Trophoblast cell (in vitro differentiated cells and primary cell): ENCODE data around the gene COL23A1.

Experiments used
- DNase-seq, 2 donors: peaks; one replicate each; pipeline ENCODE4 v3.0.0-alpha.2; 2016
- H2AFZ ChIP-seq: 2 replicates; pipeline ENCODE4 v1.6.1; 2013; ENCODE audit warnings: low read length, moderate library complexity, mild to moderate bottlenecking; ENCODE audit not compliant: insufficient read depth, poor library complexity
- H2AK5ac ChIP-seq: 2 replicates; pipeline ENCODE4 v1.6.1; 2013; ENCODE audit warnings: mild to moderate bottlenecking, low read length
- H2BK120ac ChIP-seq: 2 replicates; pipeline ENCODE4 v1.6.1; 2013; ENCODE audit warnings: low read length, mild to moderate bottlenecking, moderate library complexity; ENCODE audit not compliant: insufficient read depth, poor library complexity
- H2BK12ac ChIP-seq: 2 replicates; pipeline ENCODE4 v1.6.1; 2013; ENCODE audit warnings: mild to moderate bottlenecking, low read length, moderate library complexity
- H2BK5ac ChIP-seq: 2 replicates; pipeline ENCODE4 v1.6.1; 2013; ENCODE audit warnings: low read length, low read depth, moderate library complexity, mild to moderate bottlenecking; ENCODE audit not compliant: poor library complexity
- H3K14ac ChIP-seq: 2 replicates; pipeline ENCODE4 v1.6.1; 2013; ENCODE audit warnings: mild to moderate bottlenecking, low read length
- H3K18ac ChIP-seq: 2 replicates; pipeline ENCODE4 v1.6.1; 2013; ENCODE audit warnings: mild to moderate bottlenecking, low read length
- H3K23ac ChIP-seq: 2 replicates; pipeline ENCODE4 v1.6.1; 2013; ENCODE audit warnings: low read length
- H3K27ac ChIP-seq: 2 replicates; pipeline ENCODE4 v1.5.1; 2013; ENCODE audit warnings: low read depth, mild to moderate bottlenecking, inconsistent platforms, low read length, moderate library complexity
- H3K27me3 ChIP-seq: 2 replicates; pipeline ENCODE4 v1.6.1; 2013; ENCODE audit warnings: inconsistent platforms, mild to moderate bottlenecking, low read length, moderate library complexity; ENCODE audit not compliant: insufficient read depth
- H3K36me3 ChIP-seq, 2 experiments: 1 replicate in 1 of 2; 2 replicates in 1 of 2; pipeline ENCODE4 v1.6.1; 2013; ENCODE audit warnings: low read length in 2 of 2, mild to moderate bottlenecking in 2 of 2, moderate library complexity in 1 of 2; ENCODE audit not compliant: insufficient read depth in 2 of 2, control insufficient read depth in 1 of 2
- H3K4ac ChIP-seq: 2 replicates; pipeline ENCODE4 v1.6.1; 2013; ENCODE audit warnings: low read depth, mild to moderate bottlenecking, low read length, moderate library complexity
- H3K4me1 ChIP-seq, 2 experiments: 1 replicate in 1 of 2; 2 replicates in 1 of 2; pipeline ENCODE4 v1.6.1; 2013; ENCODE audit warnings: low read length in 2 of 2, mild to moderate bottlenecking in 2 of 2, moderate library complexity in 1 of 2; ENCODE audit not compliant: insufficient read depth in 2 of 2, control insufficient read depth in 1 of 2
- H3K4me2 ChIP-seq: 2 replicates; pipeline ENCODE4 v1.6.1; 2013; ENCODE audit warnings: inconsistent platforms, mild to moderate bottlenecking, low read length, moderate library complexity
- H3K4me3 ChIP-seq: 2 replicates; pipeline ENCODE4 v1.5.1; 2013; ENCODE audit warnings: mild to moderate bottlenecking, low read depth, low read length, inconsistent platforms
- H3K79me1 ChIP-seq: one replicate; pipeline ENCODE4 v1.6.1; 2013; ENCODE audit warnings: low read length
- H3K79me2 ChIP-seq: 2 replicates; pipeline ENCODE4 v1.6.1; 2013; ENCODE audit warnings: low read length, mild to moderate bottlenecking; ENCODE audit not compliant: control insufficient read depth, insufficient read depth, poor library complexity
- H3K9ac ChIP-seq: 2 replicates; pipeline ENCODE4 v1.6.1; 2013; ENCODE audit warnings: mild to moderate bottlenecking, low read length
- H3K9me3 ChIP-seq: 2 replicates; pipeline ENCODE4 v1.6.1; 2013; ENCODE audit warnings: low read depth, mild to moderate bottlenecking, control low read depth, inconsistent platforms, low read length; ENCODE audit not compliant: insufficient read depth
- H4K12ac ChIP-seq: 2 replicates; pipeline ENCODE4 v1.6.1; 2013; ENCODE audit warnings: low read depth, mild to moderate bottlenecking, low read length, moderate library complexity
- H4K8ac ChIP-seq: 2 replicates; pipeline ENCODE4 v1.6.1; 2013; ENCODE audit warnings: low read depth, mild to moderate bottlenecking, low read length, moderate library complexity
- H4K91ac ChIP-seq: one replicate; pipeline ENCODE4 v1.6.1; 2013; ENCODE audit warnings: low read depth, mild to moderate bottlenecking, low read length, moderate library complexity
- WGBS: extraction: QIAGEN DNeasy Blood & Tissue Kit; methylation state at CpG from one replicate; pipeline ENCODE4 v1.1.7; 2013; ENCODE audit warnings: missing lambda C conversion rate; ENCODE audit not compliant: insufficient read length, insufficient coverage; ENCODE audit errors: extremely low coverage; 5-methylcytosine and 5-hydroxymethylcytosine counted together

COL23A1 gene

GRCh38 chr5:178429156-178429468, 161.1 kb downstream of the COL23A1 start:
- H3K4me1 ChIP-seq: peaks cover 6 to 8% of the 10 kb centered on the region in 2 experiments
- WGBS: no CpG with 5 or more reads among the region's 10 CpGs
- no peak overlapping the region for H2BK120ac ChIP-seq
- no peak overlapping the region for H3K4me2 ChIP-seq
- H3K4ac ChIP-seq: no peak overlapping the region
- H2AK5ac ChIP-seq: no peak overlapping the region
- H3K79me2 ChIP-seq: no peaks in the 10 kb centered on the region
- no peaks in the 10 kb centered on the region for H3K79me1 ChIP-seq
- no peaks in the 10 kb centered on the region for H3K36me3 ChIP-seq
- DNase-seq: no peak
- H4K91ac ChIP-seq: no peak overlapping the region
- no peak overlapping the region for H2BK5ac ChIP-seq
- no peak overlapping the region for H4K8ac ChIP-seq
- no peak overlapping the region for H3K18ac ChIP-seq
- no peak overlapping the region for H3K27ac ChIP-seq
- H3K14ac ChIP-seq: no peak overlapping the region
- H2AFZ ChIP-seq: no peak overlapping the region
- no peak overlapping the region for H3K4me3 ChIP-seq
- H3K9ac ChIP-seq: no peak overlapping the region
- peaks cover 2% of the 10 kb centered on the region for H3K9me3 ChIP-seq
- H2BK12ac ChIP-seq: no peak overlapping the region
- no peak overlapping the region for H4K12ac ChIP-seq
- H3K23ac ChIP-seq: no peak overlapping the region
- H3K27me3 ChIP-seq: no peaks in the 10 kb centered on the region

DNA sequence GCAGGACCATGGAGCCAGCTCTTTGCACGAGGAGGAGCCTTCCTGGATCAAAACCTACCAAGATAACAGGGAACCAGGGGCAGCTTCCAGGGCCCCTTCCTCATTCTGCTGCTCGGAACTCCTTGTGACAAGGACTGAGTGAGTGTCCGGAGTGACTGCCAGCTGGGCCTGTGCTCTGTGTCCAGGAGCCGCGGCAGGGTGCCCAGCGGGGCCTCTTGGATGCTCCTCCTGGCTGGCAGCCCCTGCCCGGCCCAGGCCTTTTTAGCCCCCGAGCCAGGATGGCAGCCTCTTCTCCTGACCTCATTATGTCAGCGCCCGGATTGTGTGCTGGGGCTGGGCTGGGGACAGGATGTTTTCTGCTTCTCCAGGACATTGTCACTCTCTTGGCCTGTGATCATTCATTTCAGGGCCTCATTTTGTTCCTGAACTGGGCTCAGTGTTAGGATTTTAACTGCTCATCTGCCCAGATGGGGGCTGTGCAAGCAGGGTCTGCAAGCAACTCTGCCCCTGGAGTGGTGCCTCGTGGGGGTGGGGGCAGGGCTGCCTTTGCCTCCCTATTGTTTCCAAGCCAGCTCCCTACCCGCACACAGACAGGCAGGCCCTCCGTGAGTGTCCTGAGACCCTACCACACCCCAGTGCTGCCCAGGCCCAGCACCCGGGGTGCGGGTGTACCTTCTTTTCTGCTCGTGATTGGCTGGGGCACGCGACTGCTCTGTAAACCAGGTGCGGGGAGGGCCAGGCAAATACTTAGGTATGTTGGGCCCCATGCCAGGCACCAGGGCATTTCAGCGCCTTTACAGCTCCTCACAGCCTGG, 161.6 kb downstream of the COL23A1 start:
- no CpG with 5 or more reads among the region's 20 CpGs for WGBS
- no peak for DNase-seq

DNA sequence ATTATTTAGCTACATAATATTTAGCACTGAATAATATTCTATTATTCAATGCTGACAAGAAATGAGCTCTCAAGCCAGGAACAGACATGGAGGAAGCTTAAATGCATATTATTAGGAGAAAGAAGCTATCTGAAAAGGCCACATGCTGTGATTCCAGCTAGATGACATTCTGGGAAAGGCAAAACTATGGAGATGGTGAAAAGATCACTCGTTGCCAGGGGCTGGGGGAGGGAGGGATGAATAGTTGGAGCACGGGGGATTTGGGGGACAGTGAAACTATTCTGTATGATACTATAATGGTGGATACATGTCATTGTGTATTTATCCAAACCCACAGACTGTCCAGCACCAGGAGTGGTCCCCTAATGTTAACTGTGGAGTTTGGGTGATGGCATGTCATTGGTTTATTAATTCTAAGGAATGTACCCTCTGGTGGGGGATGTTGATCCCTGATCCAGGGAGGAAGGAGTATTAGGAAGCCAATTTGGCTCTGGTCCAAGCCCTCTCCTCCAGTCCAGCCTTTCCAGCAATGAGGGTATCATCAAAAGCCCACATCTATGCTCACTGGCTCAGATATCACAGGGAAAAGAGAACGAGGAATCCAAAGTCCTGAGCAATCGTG, 162.5 kb downstream of the COL23A1 start:
- Histone ChIP-seq H3K27me3 (no peaks in the 10 kb centered on the region), H3K9me3 (peaks cover 2% of the 10 kb centered on the region), H3K79me2 (no peaks in the 10 kb centered on the region), H2BK12ac (no peak overlapping the region), H3K4ac (no peak overlapping the region), H4K91ac (no peak overlapping the region), H2BK5ac (no peak overlapping the region), H4K8ac (no peak overlapping the region), H3K4me2 (no peak overlapping the region), H3K14ac (no peak overlapping the region), H3K27ac (no peak overlapping the region), H4K12ac (no peak overlapping the region), H3K79me1 (no peaks in the 10 kb centered on the region), H3K4me3 (no peak overlapping the region), H2AK5ac (no peak overlapping the region), H3K18ac (no peak overlapping the region), H3K4me1 (peaks cover 6 to 9% of the 10 kb centered on the region in 2 experiments), H2BK120ac (no peak overlapping the region), H3K36me3 (no peaks in the 10 kb centered on the region), H3K23ac (no peak overlapping the region), H2AFZ (no peak overlapping the region), H3K9ac (no peak overlapping the region)
- WGBS: no CpG with 5 or more reads among the region's 4 CpGs
- peak in 1 of 2 donors; percentile 44 for DNase-seq

More for the DNA sequence above, 161.6 kb downstream of the COL23A1 start:
- no peak overlapping the region for H2BK12ac ChIP-seq
- H3K27ac ChIP-seq: no peak overlapping the region
- no peak overlapping the region for H4K8ac ChIP-seq
- no peak overlapping the region for H4K91ac ChIP-seq
- H3K79me1 ChIP-seq: no peaks in the 10 kb centered on the region
- H3K4me3 ChIP-seq: no peak overlapping the region
- no peak overlapping the region for H3K9ac ChIP-seq
- H2AK5ac ChIP-seq: peak overlapping the region; percentile 8
- H4K12ac ChIP-seq: no peak overlapping the region
- no peaks in the 10 kb centered on the region for H3K79me2 ChIP-seq
- no peaks in the 10 kb centered on the region for H3K36me3 ChIP-seq
- peaks cover 6 to 9% of the 10 kb centered on the region in 2 experiments for H3K4me1 ChIP-seq
- H3K18ac ChIP-seq: no peak overlapping the region
- no peak overlapping the region for H2BK5ac ChIP-seq
- no peak overlapping the region for H3K14ac ChIP-seq
- no peak overlapping the region for H2BK120ac ChIP-seq
- no peak overlapping the region for H3K4me2 ChIP-seq
- no peak overlapping the region for H3K4ac ChIP-seq
- H3K23ac ChIP-seq: no peak overlapping the region
- H3K9me3 ChIP-seq: peaks cover 2% of the 10 kb centered on the region
- H2AFZ ChIP-seq: no peak overlapping the region
- no peaks in the 10 kb centered on the region for H3K27me3 ChIP-seq

DNA sequence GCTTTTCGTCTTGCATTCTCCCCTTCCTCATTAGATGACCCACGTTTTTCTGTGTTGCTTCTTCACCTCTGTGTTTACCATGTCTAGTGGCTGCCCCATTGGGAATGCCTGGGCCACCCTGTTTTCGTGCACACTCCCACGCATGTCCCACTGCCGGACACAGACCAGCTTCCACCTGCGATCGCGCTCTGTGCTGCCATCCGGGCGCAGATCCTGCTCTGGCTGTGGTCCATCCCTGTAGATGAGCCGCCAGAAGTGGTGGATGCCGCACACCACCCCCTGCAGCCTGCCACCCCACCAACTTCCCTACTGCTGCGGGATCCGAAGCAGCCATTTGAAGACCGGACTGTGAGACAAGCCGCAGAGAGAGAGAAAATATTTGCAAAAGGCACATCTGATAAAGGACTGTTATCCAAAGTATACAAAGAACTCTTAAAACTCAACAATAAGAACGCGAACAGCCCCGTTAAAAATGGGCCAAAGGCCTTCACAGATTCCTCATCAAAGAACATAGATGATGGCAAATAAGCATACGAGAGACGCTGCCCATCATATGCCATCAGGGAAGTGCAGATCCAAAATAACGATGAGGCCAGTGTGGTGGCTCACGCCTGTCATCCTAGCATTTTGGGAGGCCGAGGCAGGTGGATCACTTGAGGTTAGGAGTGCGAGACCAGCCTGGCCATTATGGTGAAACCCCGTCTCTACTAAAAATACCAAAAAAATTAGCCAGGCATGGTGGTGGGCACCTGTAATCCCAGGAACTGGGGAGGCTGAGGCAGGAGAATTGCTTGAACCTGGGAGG, 163.7 kb downstream of the COL23A1 start:
- Histone ChIP-seq H4K12ac (no peak overlapping the region), H2AK5ac (peak overlapping the region; percentile 33), H3K4me1 (peaks cover 6 to 9% of the 10 kb centered on the region in 2 experiments), H2AFZ (no peak overlapping the region), H3K9ac (no peak overlapping the region), H2BK5ac (no peak overlapping the region), H3K4ac (no peak overlapping the region), H3K4me2 (no peak overlapping the region), H4K8ac (no peak overlapping the region), H3K4me3 (no peak overlapping the region), H3K14ac (no peak overlapping the region), H2BK120ac (no peak overlapping the region), H2BK12ac (no peak overlapping the region), H3K18ac (no peak overlapping the region), H3K79me2 (no peaks in the 10 kb centered on the region), H3K23ac (no peak overlapping the region), H3K27ac (no peak overlapping the region), H3K9me3 (peaks cover 2% of the 10 kb centered on the region), H4K91ac (no peak overlapping the region), H3K36me3 (no peaks in the 10 kb centered on the region), H3K27me3 (no peaks in the 10 kb centered on the region), H3K79me1 (no peaks in the 10 kb centered on the region)
- no CpG with 5 or more reads among the region's 26 CpGs for WGBS
- peak in 1 of 2 donors; percentile 63 for DNase-seq
